Gastrocnemius medialis (tissue), 4 donors: ENCODE results near the gene USP36.

Experiments used
- CTCF ChIP-seq, 5 experiments: fragments of 450-650 bp in 3 of 5; fragments of 200-600 bp in 2 of 5; sonication (generic) in 2 of 5; IDR thresholded peaks in 4 of 5; conservative IDR thresholded peaks in 1 of 5; 1 replicate in 4 of 5; 2 replicates in 1 of 5; pipeline ENCODE4 v1.5.1; 2016 to 2019; ENCODE audit warnings: antibody characterized with exemption in 5 of 5, mild to moderate bottlenecking in 3 of 5, moderate library complexity in 3 of 5
- POLR2A ChIP-seq, 2 donors: fragments of 450-650 bp; IDR thresholded peaks; one replicate each; pipeline ENCODE4 v1.6.1; 2017; ENCODE audit warnings: antibody characterized with exemption in 2 of 2, mild to moderate bottlenecking in 2 of 2, moderate library complexity in 2 of 2

GRCh38 chr17:78836420-78837021, 4.1 kb downstream of the USP36 start:
- no peak for TF ChIP-seq CTCF (IDR thresholded peaks at IDR 0.05 in 4 of 5, conservative IDR thresholded peaks at IDR 0.05 in 1 of 5)
- TF ChIP-seq POLR2A (IDR thresholded peaks at IDR 0.05): no peak
